GM20000 (cell line): Measurements from ENCODE around the gene RAB4B.
A peak's percentile ranks its signal among the peaks of the same experiment; 100 is the strongest.
"Not testable (repeated sequence)": the region's sequence is repeated elsewhere in the genome, so short reads cannot be mapped to it uniquely, and the experiment has no call there.

Experiments used
- DNase-seq: peaks from one replicate; pipeline ENCODE4 v3.0.0; 2012; ENCODE audit warnings: low spot score
- CTCF ChIP-seq: IDR thresholded peaks from 2 replicates; pipeline ENCODE4 v1.5.1; 2012; ENCODE audit warnings: mild to moderate bottlenecking, control low read depth; ENCODE audit errors: extremely low read depth, missing control alignments

The RAB4B gene

GRCh38 chr19:40818480-40819399 is 40.7 kb downstream of the RAB4B start:
- not testable (repeated sequence) for DNase-seq
- TF ChIP-seq CTCF, result peak; percentile 17

- peak; percentile 32 for TF ChIP-seq CTCF
- DNase-seq, result not testable (repeated sequence)
Observed at GRCh38 chr19:40819479-40820234, 41.6 kb downstream of the RAB4B start.

DNA sequence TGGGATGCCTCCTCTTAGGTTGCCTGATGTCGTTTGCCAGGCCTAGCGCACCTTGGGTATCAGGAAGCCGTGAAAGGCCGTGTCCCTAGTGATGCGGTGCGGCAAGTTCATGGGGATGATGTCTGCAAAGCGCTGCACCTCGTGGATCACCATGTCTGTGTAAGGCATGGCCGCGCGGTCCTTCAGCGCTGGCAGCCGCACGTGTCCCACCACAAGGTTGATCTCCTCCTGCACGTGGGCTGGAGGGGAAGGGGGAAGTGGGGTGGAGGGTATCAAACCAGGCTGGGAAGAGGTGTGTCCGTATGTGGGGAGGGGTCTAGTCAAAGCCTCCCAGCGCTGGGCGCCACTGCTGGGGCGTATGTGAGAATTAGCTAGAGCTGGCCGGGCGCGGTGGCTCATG is 44.1 kb downstream of the RAB4B start:
- no peak for DNase-seq
- TF ChIP-seq CTCF, result no peak

DNA sequence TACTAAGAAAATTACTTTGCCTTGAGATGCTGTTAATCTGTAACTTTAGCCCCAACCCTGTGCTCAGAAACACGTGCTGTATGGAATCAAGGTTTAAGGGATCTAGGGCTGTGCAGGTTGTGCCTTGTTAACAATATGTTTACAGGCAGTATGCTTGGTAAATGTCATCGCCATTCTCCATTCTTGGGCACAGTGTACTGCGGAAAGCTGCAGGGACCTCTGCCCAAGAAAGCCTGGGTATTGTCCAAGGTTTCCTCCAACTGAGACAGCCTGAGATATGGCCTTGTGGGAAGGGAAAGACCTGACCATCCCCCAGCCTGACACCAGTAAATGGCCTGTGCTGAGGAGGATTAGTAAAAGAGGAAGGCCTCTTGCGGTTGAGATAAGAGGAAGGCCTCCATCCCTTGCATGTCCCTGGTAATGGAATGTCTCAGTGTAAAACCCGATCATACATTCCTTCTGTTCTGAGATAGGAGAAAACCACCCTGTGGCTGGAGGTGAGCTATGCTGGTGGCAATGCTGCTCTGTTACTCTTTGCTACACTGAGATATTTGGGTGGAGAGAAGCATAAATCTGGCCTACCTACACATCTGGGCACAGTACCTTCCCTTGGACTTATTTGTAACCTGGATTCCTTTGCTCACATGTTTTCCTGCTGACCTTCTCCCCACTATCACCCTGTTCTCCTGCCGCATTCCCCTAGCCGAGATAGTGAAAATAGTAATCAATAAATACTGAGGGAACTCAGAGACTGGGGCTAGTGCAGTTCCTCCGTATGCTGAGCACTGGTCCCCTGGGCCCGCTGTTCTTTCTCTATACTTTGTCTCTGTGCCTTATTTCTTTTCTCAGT is 44.9 kb downstream of the RAB4B start:
- DNase-seq, result not testable (repeated sequence)

- not testable (repeated sequence) for DNase-seq
Observed at GRCh38 chr19:40824916-40825315, 46.9 kb downstream of the RAB4B start.

GRCh38 chr19:40825460-40826095 is 47.5 kb downstream of the RAB4B start:
- not testable (repeated sequence) for DNase-seq

- not testable (repeated sequence) for DNase-seq
Observed at GRCh38 chr19:40826312-40826698, 48.3 kb downstream of the RAB4B start.

DNA sequence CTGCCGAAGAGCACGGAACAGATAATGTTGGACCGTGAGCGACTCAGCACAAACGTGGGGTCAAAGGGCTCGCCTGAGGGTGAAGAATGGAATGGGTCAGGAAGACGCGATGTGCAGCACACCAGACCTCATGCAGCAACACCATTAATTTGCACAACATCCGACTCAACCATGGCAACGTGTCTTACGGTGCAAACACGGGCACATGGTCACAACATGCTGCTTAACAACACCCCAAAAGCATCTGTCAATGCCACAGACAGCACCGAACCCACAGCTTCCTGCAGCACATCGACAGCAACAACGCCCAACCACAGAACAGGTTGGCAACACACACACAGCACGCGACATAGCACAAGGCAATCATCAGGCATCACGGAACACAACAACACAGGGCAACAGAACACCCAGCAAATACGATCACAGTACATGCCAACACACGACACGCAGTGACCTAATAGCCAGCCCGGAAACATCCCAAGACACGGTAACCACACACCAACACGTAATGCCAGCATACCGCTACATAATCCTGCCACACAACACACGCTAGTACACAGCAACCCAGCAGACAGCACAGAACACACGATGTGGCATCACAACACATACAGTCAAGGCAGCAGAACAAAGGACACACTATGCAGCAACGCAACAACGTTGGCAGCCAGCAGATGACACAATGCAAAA is 48.8 kb downstream of the RAB4B start:
- not testable (repeated sequence) for DNase-seq

- no peak for DNase-seq
- TF ChIP-seq CTCF, result no peak
Observed at GRCh38 chr19:40827386-40828247, 49.6 kb downstream of the RAB4B start.
